SK-N-SH (cell line): Measurements from ENCODE around the gene SMIM27. TPM values are rescaled to one million over a fixed set of nuclear protein-coding genes. Genes with fewer than 3 reads are reported as not detected.

Source experiments
- CTCF ChIA-PET: fragments of 300-600, 350-600 bp; formaldehyde crosslinking; extraction: SDS; loops from one replicate; lab custom pipeline; 2021; lab: Yijun Ruan, JAX
- POLR2A ChIA-PET: fragments of 350-600 bp; sonication (Branson Sonifier 250); formaldehyde crosslinking; extraction: SDS; loops from one replicate; lab custom pipeline; 2020; ENCODE audit warnings: antibody characterized with exemption, inconsistent platforms; lab: Yijun Ruan, JAX
- DNase-seq: peaks from one replicate; pipeline ENCODE4 v3.0.0; 2012
- H2AFZ ChIP-seq: fragments of 200-600 bp; sonication (generic); 2 replicates; pipeline ENCODE4 v1.8.1; 2016; ENCODE audit warnings: antibody characterized with exemption, mild to moderate bottlenecking, low read depth
- H3F3A ChIP-seq: fragments of 200-600 bp; sonication (generic); replicated peaks from 2 replicates; pipeline ENCODE3; 2016; ENCODE audit warnings: antibody characterized with exemption, mild to moderate bottlenecking; ENCODE audit not compliant: insufficient read depth
- H3K27ac ChIP-seq, 2 experiments: fragments of 200-500 bp in 1 of 2; fragments of 200-600 bp in 1 of 2; sonication (Bioruptor generic) in 1 of 2; sonication (generic), shearing (Covaris generic) in 1 of 2; 2 replicates each; pipeline versions ENCODE4 v1.5.1 to v1.6.1; 2014 to 2016; ENCODE audit warnings: low read depth in 2 of 2, inconsistent platforms in 1 of 2, low read length in 1 of 2, mild to moderate bottlenecking in 1 of 2, mixed read lengths in 1 of 2
- H3K27me3 ChIP-seq: fragments of 200-600 bp; sonication (generic), shearing (Covaris generic); 2 replicates; pipeline ENCODE4 v1.6.1; 2016; ENCODE audit warnings: mixed run types; ENCODE audit not compliant: insufficient read depth
- H3K36me3 ChIP-seq, 2 experiments: fragments of 200-500 bp in 1 of 2; fragments of 200-600 bp in 1 of 2; sonication (Bioruptor generic) in 1 of 2; sonication (generic) in 1 of 2; replicated peaks in 1 of 2; 2 replicates each; pipeline versions ENCODE3 to v1.5.1; 2014 to 2016; ENCODE audit warnings: low read length in 1 of 2, mild to moderate bottlenecking in 1 of 2; ENCODE audit not compliant: insufficient read depth in 2 of 2, control insufficient read depth in 1 of 2
- H3K4me1 ChIP-seq, 2 experiments: fragments of 200-500 bp in 1 of 2; fragments of 200-600 bp in 1 of 2; sonication (Bioruptor generic) in 1 of 2; sonication (generic), shearing (Covaris generic) in 1 of 2; 2 replicates each; pipeline versions ENCODE4 v1.5.1 to v1.6.1; 2014 to 2016; ENCODE audit warnings: low read depth in 1 of 2, low read length in 1 of 2, mixed run types in 1 of 2; ENCODE audit not compliant: insufficient read depth in 2 of 2, control insufficient read depth in 1 of 2
- H3K4me2 ChIP-seq: fragments of 200-600 bp; sonication (generic), shearing (Covaris generic); 2 replicates; pipeline ENCODE4 v1.6.1; 2017; ENCODE audit warnings: mixed run types
- H3K4me3 ChIP-seq, 2 experiments: fragments of 200-500 bp in 1 of 2; fragments of 200-600 bp in 1 of 2; sonication (Bioruptor generic) in 1 of 2; sonication (generic), shearing (Covaris generic) in 1 of 2; 2 replicates each; pipeline versions ENCODE4 v1.5.1 to v1.8.1; 2014 to 2016; ENCODE audit warnings: low read depth in 2 of 2, inconsistent platforms in 1 of 2, low read length in 1 of 2, mild to moderate bottlenecking in 1 of 2, mixed read lengths in 1 of 2, moderate library complexity in 1 of 2
- H3K79me2 ChIP-seq: fragments of 200-600 bp; sonication (generic); 2 replicates; pipeline ENCODE4 v1.8.1; 2017; ENCODE audit warnings: mild to moderate bottlenecking; ENCODE audit not compliant: insufficient read depth
- H3K9ac ChIP-seq: fragments of 200-600 bp; sonication (generic); 2 replicates; pipeline ENCODE4 v1.6.1; 2017; ENCODE audit warnings: mixed run types
- H3K9me2 ChIP-seq: fragments of 200-600 bp; sonication (generic); 2 replicates; pipeline ENCODE4 v1.6.1; 2017; ENCODE audit warnings: mixed run types
- H3K9me3 ChIP-seq: fragments of 200-600 bp; sonication (generic); 2 replicates; pipeline ENCODE4 v1.6.1; 2017; ENCODE audit warnings: mixed run types, mild to moderate bottlenecking, moderate library complexity
- H4K20me1 ChIP-seq: fragments of 200-600 bp; sonication (generic); 2 replicates; pipeline ENCODE4 v1.6.1; 2017; ENCODE audit warnings: mild to moderate bottlenecking, mixed run types; ENCODE audit not compliant: insufficient read depth
- CHD2 ChIP-seq: fragments of 150-350 bp; IDR thresholded peaks from 2 replicates; pipeline ENCODE4 v1.6.1; 2018; ENCODE audit warnings: low read length; ENCODE audit not compliant: partially characterized antibody
- ELF1 ChIP-seq: IDR thresholded peaks from 2 replicates; pipeline ENCODE4 v1.4.0; 2012
- EP300 ChIP-seq, 2 experiments: IDR thresholded peaks; 2 replicates each; pipeline versions ENCODE4 v1.4.0 to v1.6.1; 2012; ENCODE audit warnings: borderline replicate concordance in 1 of 2, low read depth in 1 of 2, low read length in 1 of 2
- FOXJ3 ChIP-seq: sonication (generic); formaldehyde crosslinking; IDR thresholded peaks from 2 replicates; pipeline ENCODE4 v1.5.1; 2020; ENCODE audit warnings: mild to moderate bottlenecking, missing genetic modification reagents
- FOXM1 ChIP-seq: IDR thresholded peaks from 2 replicates; pipeline ENCODE4 v1.4.0; 2012; ENCODE audit warnings: low read depth, mild to moderate bottlenecking
- GABPA ChIP-seq: IDR thresholded peaks from 2 replicates; pipeline ENCODE4 v1.4.0; 2012; ENCODE audit warnings: low read depth, mild to moderate bottlenecking
- GATA2 ChIP-seq: sonication (generic); formaldehyde crosslinking; IDR thresholded peaks from 2 replicates; pipeline ENCODE4 v1.5.0; 2020; ENCODE audit warnings: mild to moderate bottlenecking, missing genetic modification reagents
- MAX ChIP-seq: IDR thresholded peaks from 2 replicates; pipeline ENCODE4 v1.4.0; 2012; ENCODE audit warnings: low read depth
- MEF2A ChIP-seq: IDR thresholded peaks from 2 replicates; pipeline ENCODE4 v1.4.0; 2012; ENCODE audit warnings: low read depth, borderline replicate concordance
- NRF1 ChIP-seq: IDR thresholded peaks from 2 replicates; pipeline ENCODE4 v1.6.1; 2012; ENCODE audit warnings: low read depth, mild to moderate bottlenecking, low read length
- PBX3 ChIP-seq: IDR thresholded peaks from 2 replicates; pipeline ENCODE4; 2012
- RAD21 ChIP-seq: IDR thresholded peaks from 2 replicates; pipeline ENCODE4 v1.6.1; 2012; ENCODE audit warnings: mild to moderate bottlenecking, low read length
- RCOR1 ChIP-seq: fragments of 150-350 bp; IDR thresholded peaks from 2 replicates; pipeline ENCODE4 v1.6.1; 2017; ENCODE audit warnings: antibody characterized with exemption, low read length
- REST ChIP-seq: IDR thresholded peaks from 2 replicates; pipeline ENCODE4 v1.6.1; 2012; ENCODE audit warnings: mild to moderate bottlenecking, low read depth, low read length, moderate library complexity
- RFX5 ChIP-seq: IDR thresholded peaks from 2 replicates; pipeline ENCODE4 v1.6.1; 2012; ENCODE audit warnings: mild to moderate bottlenecking, improper control_type of control experiment, low read length
- SIN3A ChIP-seq: IDR thresholded peaks from 2 replicates; pipeline ENCODE4 v1.6.1; 2012; ENCODE audit warnings: low read depth, mild to moderate bottlenecking, low read length, moderate library complexity, borderline replicate concordance
- SMC3 ChIP-seq: IDR thresholded peaks from 2 replicates; pipeline ENCODE4 v1.6.1; 2012; ENCODE audit warnings: low read depth, low read length, improper control_type of control experiment
- USF1 ChIP-seq: IDR thresholded peaks from 2 replicates; pipeline ENCODE4 v1.4.0; 2012; ENCODE audit warnings: low read depth, borderline replicate concordance
- WGBS: methylation state at CpG from one replicate; pipeline ENCODE4 v1.1.6; 2017; ENCODE audit warnings: low lambda C conversion rate; 5-methylcytosine and 5-hydroxymethylcytosine counted together
- polyA plus RNA-seq, 3 experiments: library from polyadenylated mRNA; depleted of rRNA; stranded (reverse); fragments of >200 nt; gene quantifications; 2 replicates each; pipeline ENCODE4 v1.2.3, GENCODE V29; 2012

SMIM27 gene
- polyA plus RNA-seq, 1 of the 3 experiments (the other 2 are of a cell fraction): 6.0 TPM

GRCh38 chr9:32554591-32554990 is 2.5 kb downstream of the SMIM27 start:
- DNase-seq: no peak
- CTCF ChIA-PET: interaction anchor here (0.6 to 3.3 kb wide), 3 partner anchors 26 to 176 kb away, joined by 3 to 19 read pairs (median 8); no protein-coding TSS in a partner anchor
- no peak overlapping the region for H3K9ac ChIP-seq
- POLR2A ChIA-PET: no interaction called here
- H3K27ac ChIP-seq: no peak overlapping the region
- no peak overlapping the region for H2AFZ ChIP-seq
- no peaks in the 10 kb centered on the region for H3K27me3 ChIP-seq
- peaks cover 61% of the 10 kb centered on the region for H3K79me2 ChIP-seq
- no peaks in the 10 kb centered on the region for H3K9me2 ChIP-seq
- TF ChIP-seq SIN3A (no peak), FOXJ3 (CRISPR knock-in tag) (no peak), PBX3 (no peak), GATA2 (no peak), MAX (no peak), SMC3 (no peak), RCOR1 (no peak), REST (no peak), EP300 (IDR thresholded peaks at IDR 0.05; ENCODE audit: borderline replicate concordance in 1 of 2, low read depth in 1 of 2, low read length in 1 of 2) (no peak), FOXM1 (no peak)
- H3K4me1 ChIP-seq: peaks cover 0 to 2% of the 10 kb centered on the region in 2 experiments; a peak in 2 of 4 replicates
- peaks cover 22% of the 10 kb centered on the region for H3F3A ChIP-seq
- H3K36me3 ChIP-seq: peaks cover 3 to 5% of the 10 kb centered on the region in 2 experiments
- no peak overlapping the region for H3K4me2 ChIP-seq
- H3K9me3 ChIP-seq: no peaks in the 10 kb centered on the region
- no peak overlapping the region for H3K4me3 ChIP-seq
- H4K20me1 ChIP-seq: peaks cover 9% of the 10 kb centered on the region

- Histone ChIP-seq H3K4me2 (no peak overlapping the region), H3K4me1 (no peaks in the 10 kb centered on the region; a peak in 2 of 4 replicates), H3K36me3 (peaks cover 3 to 11% of the 10 kb centered on the region in 2 experiments), H3K9me3 (no peaks in the 10 kb centered on the region), H3K27ac (no peak overlapping the region), H4K20me1 (no peaks in the 10 kb centered on the region), H3K9me2 (no peaks in the 10 kb centered on the region), H3K27me3 (no peaks in the 10 kb centered on the region), H2AFZ (no peak overlapping the region), H3K79me2 (peaks cover 43% of the 10 kb centered on the region; the same call in 1 of the 2 replicates), H3K4me3 (no peak overlapping the region), H3F3A (peaks cover 3% of the 10 kb centered on the region), H3K9ac (no peak overlapping the region)
- ChIA-PET POLR2A (no interaction called here), CTCF (interaction anchor here (0.6 to 2.4 kb wide), 4 partner anchors 8 to 180 kb away, joined by 3 to 13 read pairs (median 4); no protein-coding TSS in a partner anchor)
- 92% methylated on average over 3 of the region's 3 CpGs for WGBS
- no peak for DNase-seq
- TF ChIP-seq CHD2 (no peak), RCOR1 (no peak), USF1 (no peak), PBX3 (no peak), MEF2A (no peak), ELF1 (no peak), RFX5 (no peak), GABPA (no peak), NRF1 (no peak), RAD21 (no peak)
Measured at GRCh38 chr9:32558408-32558934, 6.3 kb downstream of the SMIM27 start.
